Natural killer cell (primary cell): Measurements from ENCODE around the gene ZNF878. TPM values are rescaled to one million over a fixed set of nuclear protein-coding genes. Genes with fewer than 3 reads are reported as not detected.
A peak's percentile ranks its signal among the peaks of the same experiment; 100 is the strongest.

Experiments used
- ATAC-seq, 3 donors: fragments of 150-1000 bp in 2 of 3; fragments of 200-7000 bp in 1 of 3; cut with Tn5 transposase; 1 replicate in 1 of 3; 2 replicates in 2 of 3; pipeline ENCODE4 v1.10.0; 2021; ENCODE audit warnings: mild to moderate bottlenecking in 2 of 3, moderate library complexity in 2 of 3
- DNase-seq, 2 donors: peaks; one replicate each; pipeline versions ENCODE4 v3.0.0 to v3.0.0-alpha.2; 2013 to 2021; ENCODE audit warnings: mixed read lengths in 1 of 2
- H3K27ac ChIP-seq: one replicate; pipeline ENCODE4 v1.5.1; 2013; ENCODE audit warnings: mild to moderate bottlenecking, low read length
- H3K27me3 ChIP-seq: one replicate; pipeline ENCODE4 v1.6.1; 2013; ENCODE audit warnings: low read length; ENCODE audit not compliant: control insufficient read depth, insufficient read depth
- H3K36me3 ChIP-seq: one replicate; pipeline ENCODE4 v1.6.1; 2013; ENCODE audit warnings: low read length; ENCODE audit not compliant: control insufficient read depth, insufficient read depth
- H3K4me1 ChIP-seq: one replicate; pipeline ENCODE4 v1.6.1; 2013; ENCODE audit warnings: low read length; ENCODE audit not compliant: control insufficient read depth, insufficient read depth
- H3K4me3 ChIP-seq: one replicate; pipeline ENCODE4 v1.5.1; 2013; ENCODE audit warnings: low read length
- H3K9me3 ChIP-seq: one replicate; pipeline ENCODE4 v1.6.1; 2013; ENCODE audit warnings: low read length; ENCODE audit not compliant: control insufficient read depth, insufficient read depth
- H3K27ac Mint-ChIP-seq, 2 donors: one replicate each; pipeline ENCODE4 v1.8.0; 2022; ENCODE audit warnings: mild to moderate bottlenecking in 2 of 2, mixed read lengths in 2 of 2, moderate library complexity in 1 of 2
- H3K27me3 Mint-ChIP-seq, 2 donors: one replicate each; pipeline ENCODE4 v1.8.0; 2022; ENCODE audit warnings: low read depth in 2 of 2, mixed read lengths in 2 of 2
- H3K36me3 Mint-ChIP-seq: one replicate; pipeline ENCODE4 v1.8.0; 2022; ENCODE audit warnings: mixed read lengths
- H3K4me1 Mint-ChIP-seq, 2 donors: one replicate each; pipeline ENCODE4 v1.8.0; 2022; ENCODE audit warnings: mixed read lengths in 2 of 2
- H3K4me3 Mint-ChIP-seq: one replicate; pipeline ENCODE4 v1.8.0; 2022; ENCODE audit warnings: mild to moderate bottlenecking, moderate library complexity, mixed read lengths
- H3K9me3 Mint-ChIP-seq, 2 donors: one replicate each; pipeline ENCODE4 v1.8.0; 2022; ENCODE audit warnings: mixed read lengths in 2 of 2
- WGBS: methylation state at CpG from one replicate; pipeline ENCODE4 v1.1.7; 2013; ENCODE audit warnings: missing lambda C conversion rate; ENCODE audit not compliant: insufficient coverage; 5-methylcytosine and 5-hydroxymethylcytosine counted together
- intact Hi-C: fragments of 100-400 bp; cut with micrococcal nuclease; formaldehyde crosslinking; loops from one replicate; pipeline ENCODE4 v1.14.2; 2022
- total RNA-seq, 4 donors: library from RNA; stranded (reverse); fragments of 120-200 nt in 1 of 4; gene quantifications; one replicate each; pipeline versions ENCODE4 v1.2.3 to v1.2.4, GENCODE V29; 2013 to 2022
- TF ChIP-seq, protein P1 (sequence below): fragments of 200-600 bp; IDR thresholded peaks from one replicate; pipeline ENCODE4 v1.8.0; 2022; ENCODE audit warnings: antibody characterized with exemption

The ZNF878 gene
- total RNA-seq, 3 donors from 2014 or later (not counting 1 experiment from before 2014, with no cell fraction given), result 0.20 to 0.54 TPM; not detected in 1

DNA sequence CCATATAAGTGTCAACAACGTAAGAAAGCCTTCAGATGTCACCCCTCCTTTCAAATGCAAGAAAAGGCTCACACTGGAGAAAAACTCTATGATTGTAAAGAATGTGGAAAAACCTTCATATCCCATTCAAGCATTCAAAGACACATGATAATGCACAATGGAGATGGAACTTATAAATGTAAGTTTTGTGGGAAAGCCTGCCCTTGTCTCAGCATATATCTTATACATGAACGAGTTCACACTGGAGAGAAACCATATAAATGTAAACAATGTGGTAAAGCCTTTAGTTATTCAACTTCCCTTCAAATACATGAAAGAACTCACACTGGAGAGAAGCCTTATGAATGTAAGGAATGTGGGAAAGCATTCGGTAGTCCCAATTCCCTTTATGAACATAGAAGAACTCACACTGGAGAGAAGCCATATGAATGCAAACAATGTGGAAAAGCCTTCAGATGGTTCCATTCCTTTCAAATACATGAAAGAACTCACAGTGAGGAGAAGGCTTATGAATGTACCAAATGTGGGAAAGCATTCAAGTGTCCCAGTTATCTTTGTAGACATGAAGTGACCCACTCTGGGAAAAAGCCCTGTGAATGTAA, 22.9 kb upstream of the ZNF878 start:
- H3K27ac ChIP-seq, result no peak overlapping the region
- H3K36me3 Mint-ChIP-seq, result peaks cover 43% of the 10 kb centered on the region
- H3K9me3 ChIP-seq, result peaks cover 74% of the 10 kb centered on the region
- WGBS, result 100% methylated on average over 1 of the region's 3 CpGs
- no peak for DNase-seq
- H3K9me3 Mint-ChIP-seq, result peaks cover 4 to 19% of the 10 kb centered on the region in 2 donors
- H3K27me3 Mint-ChIP-seq, result no peaks in the 10 kb centered on the region
- no peak overlapping the region for H3K4me3 Mint-ChIP-seq
- no peaks in the 10 kb centered on the region for H3K4me1 ChIP-seq
- TF ChIP-seq, protein P1, sequence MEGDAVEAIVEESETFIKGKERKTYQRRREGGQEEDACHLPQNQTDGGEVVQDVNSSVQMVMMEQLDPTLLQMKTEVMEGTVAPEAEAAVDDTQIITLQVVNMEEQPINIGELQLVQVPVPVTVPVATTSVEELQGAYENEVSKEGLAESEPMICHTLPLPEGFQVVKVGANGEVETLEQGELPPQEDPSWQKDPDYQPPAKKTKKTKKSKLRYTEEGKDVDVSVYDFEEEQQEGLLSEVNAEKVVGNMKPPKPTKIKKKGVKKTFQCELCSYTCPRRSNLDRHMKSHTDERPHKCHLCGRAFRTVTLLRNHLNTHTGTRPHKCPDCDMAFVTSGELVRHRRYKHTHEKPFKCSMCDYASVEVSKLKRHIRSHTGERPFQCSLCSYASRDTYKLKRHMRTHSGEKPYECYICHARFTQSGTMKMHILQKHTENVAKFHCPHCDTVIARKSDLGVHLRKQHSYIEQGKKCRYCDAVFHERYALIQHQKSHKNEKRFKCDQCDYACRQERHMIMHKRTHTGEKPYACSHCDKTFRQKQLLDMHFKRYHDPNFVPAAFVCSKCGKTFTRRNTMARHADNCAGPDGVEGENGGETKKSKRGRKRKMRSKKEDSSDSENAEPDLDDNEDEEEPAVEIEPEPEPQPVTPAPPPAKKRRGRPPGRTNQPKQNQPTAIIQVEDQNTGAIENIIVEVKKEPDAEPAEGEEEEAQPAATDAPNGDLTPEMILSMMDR, result no peak
- H3K4me3 ChIP-seq, result no peak overlapping the region
- no peaks in the 10 kb centered on the region for H3K4me1 Mint-ChIP-seq
- H3K36me3 ChIP-seq, result peaks cover 28% of the 10 kb centered on the region
- intact Hi-C loops, result no loop called here
- no peak for ATAC-seq
- no peaks in the 10 kb centered on the region for H3K27me3 ChIP-seq
- no peak overlapping the region for H3K27ac Mint-ChIP-seq

DNA sequence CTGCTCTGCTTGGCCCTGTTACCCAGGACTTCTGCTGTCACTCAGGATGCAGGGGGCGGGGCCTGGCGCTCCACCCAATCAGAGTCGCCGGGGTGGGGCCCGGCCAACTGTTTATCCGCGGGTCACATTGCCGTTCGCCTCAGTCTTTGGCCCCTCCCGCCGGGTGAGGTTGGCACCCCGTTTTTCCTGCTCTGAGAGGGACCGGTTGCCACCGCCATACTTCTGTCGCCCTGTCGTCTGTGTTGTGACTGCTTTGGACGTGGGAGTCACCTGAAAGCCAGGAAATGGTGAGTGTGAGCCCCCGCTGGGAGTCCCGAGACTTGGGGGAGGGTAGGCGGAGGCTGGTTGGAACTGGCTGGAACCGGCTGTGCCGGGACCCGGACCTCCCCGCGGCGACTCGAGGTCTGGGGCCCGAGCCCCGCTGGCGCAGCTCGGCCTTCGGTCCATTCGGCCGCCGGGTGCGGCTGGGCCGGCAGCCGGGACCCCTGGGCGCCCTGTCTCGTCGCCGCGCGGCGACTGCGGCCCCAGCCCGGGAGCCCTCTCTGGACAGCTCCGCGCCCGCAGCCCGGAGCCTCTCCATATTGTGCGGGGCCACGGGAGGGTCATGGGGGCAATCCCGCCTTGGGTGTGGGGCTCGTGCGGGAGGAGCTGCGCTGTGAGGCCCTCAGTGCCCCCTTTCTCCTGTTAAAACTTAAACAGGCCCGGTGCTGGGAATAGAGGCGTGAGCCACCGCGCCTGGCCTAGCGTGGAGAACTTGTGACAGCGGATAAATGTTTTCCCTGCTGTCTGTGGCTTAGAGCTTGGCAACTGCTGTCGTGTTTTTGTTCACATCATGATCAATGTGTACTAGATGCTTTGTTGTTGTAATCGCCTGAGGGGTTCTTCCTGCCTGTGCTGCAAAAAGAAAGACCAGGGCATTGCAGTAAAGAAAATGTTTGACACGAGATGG, 12.1 kb upstream of the ZNF878 start, which contains the start of gene ZNF844:
ZNF844 (plus strand) TSS at position 142 of the 949 bp plus-strand sequence; CDS start at position 285, 143 bp downstream.
- no peaks in the 10 kb centered on the region for H3K27me3 ChIP-seq
- DNase-seq, result peak; percentile 71 to 88
- Mint-ChIP-seq H3K4me1 (peaks cover 0 to 15% of the 10 kb centered on the region in 2 donors), H3K27me3 (no peaks in the 10 kb centered on the region), H3K36me3 (no peaks in the 10 kb centered on the region), H3K9me3 (peaks cover 0 to 3% of the 10 kb centered on the region in 2 donors), H3K27ac (peak within 1 kb of the TSS; percentile 78 to 93), H3K4me3 (peak within 1 kb of the TSS; percentile 93)
- peaks cover 22% of the 10 kb centered on the region for H3K4me1 ChIP-seq
- 3% methylated on average over 66 of the region's 66 CpGs for WGBS
- peak within 1 kb of the TSS; percentile 84 for H3K27ac ChIP-seq
- no peaks in the 10 kb centered on the region for H3K36me3 ChIP-seq
- peak; percentile 93 to 95 (median 94) for ATAC-seq
- TF ChIP-seq, protein P1, result no peak
- intact Hi-C loops, result no loop called here
- peak within 1 kb of the TSS; percentile 75 for H3K4me3 ChIP-seq
- peaks cover 11% of the 10 kb centered on the region for H3K9me3 ChIP-seq

DNA sequence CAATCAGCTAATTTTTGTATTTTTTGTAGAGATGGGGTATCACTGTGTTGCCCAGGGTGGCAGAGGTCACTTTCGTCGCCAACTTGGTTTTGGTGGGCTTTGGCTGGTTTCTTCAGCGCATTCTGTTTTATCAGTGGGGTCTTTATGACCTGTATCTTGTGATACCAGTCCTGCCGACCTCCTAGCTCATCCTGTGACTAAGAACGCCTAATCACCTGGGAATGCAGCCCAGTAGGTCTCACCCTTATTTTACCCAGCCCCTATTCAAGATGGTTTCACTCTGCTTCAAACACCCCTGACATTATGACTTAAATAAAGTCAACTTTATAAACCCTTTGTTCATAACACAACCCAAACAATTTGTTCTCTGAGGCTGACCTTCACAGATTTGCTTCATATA, 3.0 kb upstream of the ZNF878 start:
- H3K4me1 ChIP-seq, result peaks cover 18% of the 10 kb centered on the region
- no peaks in the 10 kb centered on the region for H3K9me3 ChIP-seq
- no peak overlapping the region for H3K4me3 ChIP-seq
- no peaks in the 10 kb centered on the region for H3K27me3 ChIP-seq
- H3K4me3 Mint-ChIP-seq, result no peak overlapping the region
- no peak for ATAC-seq
- no peak for DNase-seq
- H3K27ac ChIP-seq, result no peak overlapping the region
- TF ChIP-seq, protein P1, result no peak
- H3K9me3 Mint-ChIP-seq, result no peaks in the 10 kb centered on the region
- intact Hi-C loops, result loop anchor here (5.0 kb wide), 3 partner anchors 93 to 258 kb away; partner anchors contain the start of gene ZNF491
- peaks cover 7 to 11% of the 10 kb centered on the region in 2 donors for H3K27me3 Mint-ChIP-seq
- no peak overlapping the region for H3K27ac Mint-ChIP-seq
- H3K4me1 Mint-ChIP-seq, result peaks cover 12 to 18% of the 10 kb centered on the region in 2 donors
- H3K36me3 Mint-ChIP-seq, result no peaks in the 10 kb centered on the region
- H3K36me3 ChIP-seq, result no peaks in the 10 kb centered on the region
- WGBS, result 83% methylated on average over 5 of the region's 5 CpGs
